Stimulated activated CD8-positive, alpha-beta memory T cell treated with anti-CD3 and anti-CD28 coated beads, Interleukin-12 subunit alpha, Interleukin-12 subunit beta, amount 100 ng/mL, for 24 hours (primary cell): ENCODE measurements around the gene MDGA2.

Experiments used
- DNase-seq: peaks from one replicate; pipeline ENCODE4 v3.0.0-alpha.2; 2020; ENCODE audit errors: extremely low read depth

MDGA2 gene

GRCh38 chr14:47149326-47149725 is 526.1 kb downstream of the MDGA2 start:
- DNase-seq: no peak

DNA sequence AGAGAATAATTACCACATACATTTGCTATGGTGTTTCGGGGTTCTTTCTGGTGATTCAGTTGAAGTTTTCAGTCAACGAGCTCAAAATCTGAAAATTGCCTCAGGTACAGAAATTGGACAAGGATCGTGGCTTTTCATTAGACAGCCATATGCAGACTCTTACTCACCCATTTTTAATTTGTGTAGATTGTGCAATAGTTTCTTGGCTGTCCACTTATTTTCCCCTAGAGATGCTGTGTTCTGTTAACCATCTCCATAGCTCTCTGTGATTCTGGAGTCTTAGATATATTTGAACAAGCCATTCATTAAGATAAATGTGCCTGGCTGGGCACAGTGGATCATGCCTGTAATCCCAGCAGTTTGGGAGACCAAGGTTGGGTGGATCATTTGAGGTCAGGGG is 526.7 kb downstream of the MDGA2 start:
- DNase-seq: no peak

GRCh38 chr14:47120645-47121044 is 554.8 kb downstream of the MDGA2 start:
- DNase-seq: no peak

DNA sequence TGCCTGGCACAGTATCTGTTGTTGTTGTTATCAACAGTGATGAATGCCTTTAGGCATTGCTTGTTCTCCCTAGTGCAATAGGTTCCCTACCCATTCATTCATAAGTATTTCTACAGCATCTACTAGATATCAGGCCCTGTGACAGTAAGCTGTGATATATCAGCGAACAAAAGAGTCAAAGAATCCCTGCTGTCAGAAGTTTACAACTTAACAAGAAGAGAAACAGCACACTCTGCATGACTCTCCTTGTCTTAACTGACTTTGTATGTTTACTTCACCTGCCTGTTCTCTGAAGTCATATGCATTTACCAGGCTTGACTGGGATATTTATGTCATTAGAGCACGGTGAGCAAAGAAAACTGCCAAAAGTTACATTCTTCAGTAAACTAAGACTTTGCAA is 571.6 kb downstream of the MDGA2 start:
- DNase-seq: no peak

DNA sequence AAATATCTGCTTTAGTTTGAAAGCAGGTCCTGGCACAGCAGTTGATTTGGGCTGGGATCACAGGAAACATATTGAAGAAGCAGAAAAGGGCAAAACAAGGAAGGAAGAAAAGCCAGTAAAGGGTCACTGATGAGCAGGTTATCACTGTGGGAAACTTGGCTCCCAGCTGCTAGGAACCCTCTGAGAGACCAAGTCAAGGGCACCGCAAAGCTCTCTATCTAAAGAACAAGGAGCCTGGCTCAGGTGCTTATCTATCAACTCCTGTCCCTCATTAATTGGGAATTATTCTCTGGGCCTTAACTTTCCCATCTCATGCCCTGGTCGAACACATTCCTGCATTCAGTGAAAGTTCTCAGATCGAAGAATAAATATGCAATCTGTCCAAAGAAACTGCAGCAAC is 572.9 kb downstream of the MDGA2 start:
- no peak for DNase-seq

DNA sequence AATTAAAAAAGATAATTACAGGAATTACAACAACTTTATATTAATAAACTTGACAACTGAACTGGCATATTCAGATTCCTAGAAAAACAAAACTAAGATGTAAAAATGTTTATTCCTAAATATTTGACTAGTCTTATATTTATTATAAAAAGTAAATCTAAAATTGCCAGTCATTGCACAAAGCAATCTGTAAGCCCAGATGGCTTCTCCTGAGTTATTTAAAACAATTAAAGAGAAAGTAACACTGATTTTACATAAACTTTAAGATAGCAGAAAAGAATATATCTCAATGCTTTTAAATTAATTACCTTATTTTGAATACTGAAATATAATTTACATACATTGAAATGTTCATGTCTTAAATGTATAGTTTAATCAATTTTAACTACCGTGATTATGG is 589.7 kb downstream of the MDGA2 start:
- no peak for DNase-seq

- DNase-seq: no peak
Measured at GRCh38 chr14:47065326-47065725, 610.1 kb downstream of the MDGA2 start.

GRCh38 chr14:47060050-47060449 is 615.4 kb downstream of the MDGA2 start:
- no peak for DNase-seq

GRCh38 chr14:47057364-47057763 is 618.0 kb downstream of the MDGA2 start:
- DNase-seq: no peak

DNA sequence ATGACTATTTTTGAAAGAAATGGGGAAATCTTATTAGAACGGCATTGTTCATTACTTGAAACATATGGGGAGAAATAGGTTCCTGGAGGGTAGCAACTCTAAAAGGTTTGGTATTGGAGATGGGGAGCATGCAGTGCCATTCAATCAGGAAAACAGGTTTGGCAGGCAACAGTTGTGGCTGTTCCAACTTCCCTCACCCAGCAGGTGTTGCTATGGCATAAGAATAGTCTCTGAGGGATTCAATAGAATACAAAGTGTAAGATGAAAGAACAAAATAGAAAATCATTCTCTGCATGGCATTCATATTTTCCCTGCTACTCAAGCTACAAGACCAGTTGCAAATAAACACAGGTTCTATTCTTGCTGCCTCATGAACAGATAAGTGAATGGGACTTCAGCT is 630.6 kb downstream of the MDGA2 start:
- DNase-seq: no peak

- no peak for DNase-seq
Measured at GRCh38 chr14:47040550-47040949, 634.9 kb downstream of the MDGA2 start.

DNA sequence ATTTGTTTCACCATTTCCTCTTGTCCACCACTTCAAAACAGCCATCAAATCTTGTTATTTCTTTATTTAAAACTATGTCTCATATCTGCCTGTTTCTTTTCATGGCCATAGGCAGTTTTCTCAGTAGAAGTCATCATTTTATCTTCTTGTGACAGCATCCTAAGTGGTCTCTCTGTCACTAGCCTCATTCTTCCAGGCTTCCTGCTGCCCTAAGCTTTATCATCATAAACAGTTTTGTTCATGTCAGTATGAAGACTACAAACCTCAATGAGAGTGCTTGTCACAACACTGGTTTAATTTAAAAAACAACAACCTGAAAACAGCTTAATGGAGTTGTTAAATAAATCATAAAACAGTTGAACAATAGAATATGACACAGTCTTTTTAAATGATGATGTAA is 636.1 kb downstream of the MDGA2 start:
- no peak for DNase-seq

- DNase-seq: no peak
Measured at GRCh38 chr14:47022721-47023120, 652.7 kb downstream of the MDGA2 start.

GRCh38 chr14:47020500-47020899 is 654.9 kb downstream of the MDGA2 start:
- no peak for DNase-seq

- no peak for DNase-seq
Measured at GRCh38 chr14:47012533-47013280, 662.7 kb downstream of the MDGA2 start.

- DNase-seq: no peak
Measured at GRCh38 chr14:47009615-47010014, 665.8 kb downstream of the MDGA2 start.

DNA sequence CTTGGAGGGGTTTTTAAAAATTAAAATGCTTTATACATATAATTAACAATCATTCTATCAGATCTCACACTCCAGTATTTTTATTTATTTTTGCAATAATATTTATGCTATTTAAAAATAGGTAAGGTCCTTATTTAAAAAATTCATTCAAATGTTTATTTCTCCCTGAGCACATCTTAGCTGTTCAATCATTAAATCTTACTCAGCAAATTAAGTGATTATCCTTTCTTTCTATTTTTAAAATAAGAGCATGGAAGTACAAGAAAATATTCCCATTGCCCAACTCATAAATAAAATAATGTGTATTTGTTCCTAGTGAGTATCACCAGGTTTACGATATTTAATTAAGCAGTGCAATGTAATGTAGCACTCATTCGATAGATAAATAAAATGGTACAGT is 666.7 kb downstream of the MDGA2 start:
- no peak for DNase-seq

- DNase-seq: no peak
Measured at GRCh38 chr14:46999661-47000060, 675.7 kb downstream of the MDGA2 start.

DNA sequence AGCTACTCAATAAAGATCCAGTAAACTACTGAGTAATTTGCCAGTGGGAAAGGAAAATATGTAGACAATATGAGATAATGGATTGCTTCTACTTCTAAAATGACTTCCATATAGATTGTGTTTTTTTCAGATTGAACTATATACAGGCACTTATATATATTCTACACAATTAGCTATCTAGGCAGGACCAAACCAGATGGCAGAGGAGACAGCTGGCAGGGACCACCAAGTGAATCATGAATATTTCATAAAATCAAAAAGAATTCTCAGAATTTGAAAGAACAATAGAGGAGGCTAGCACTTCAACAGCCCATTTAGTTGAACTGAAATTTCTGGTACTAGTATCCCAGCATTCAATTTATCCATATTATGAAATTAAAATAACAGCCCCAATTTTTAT is 685.8 kb downstream of the MDGA2 start:
- no peak for DNase-seq

DNA sequence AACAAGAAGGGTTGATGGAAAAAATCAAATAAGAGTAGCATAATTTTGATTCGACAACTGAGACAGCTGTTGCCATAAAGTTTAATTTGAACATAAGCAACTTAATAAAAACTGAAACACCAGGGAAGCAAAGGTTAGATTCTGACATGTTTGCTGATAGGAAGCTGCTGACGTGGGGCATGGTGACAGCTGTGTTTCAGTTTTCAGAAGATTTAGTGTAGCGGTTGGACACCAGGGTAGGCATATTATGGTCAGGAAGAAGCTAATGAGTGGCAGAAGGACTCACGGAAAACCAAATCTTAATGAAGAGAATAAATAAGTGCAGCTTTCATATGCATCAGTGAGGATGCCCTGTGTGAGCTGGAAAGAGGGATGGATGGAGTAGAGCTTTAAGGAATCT is 687.1 kb downstream of the MDGA2 start:
- DNase-seq: no peak

DNA sequence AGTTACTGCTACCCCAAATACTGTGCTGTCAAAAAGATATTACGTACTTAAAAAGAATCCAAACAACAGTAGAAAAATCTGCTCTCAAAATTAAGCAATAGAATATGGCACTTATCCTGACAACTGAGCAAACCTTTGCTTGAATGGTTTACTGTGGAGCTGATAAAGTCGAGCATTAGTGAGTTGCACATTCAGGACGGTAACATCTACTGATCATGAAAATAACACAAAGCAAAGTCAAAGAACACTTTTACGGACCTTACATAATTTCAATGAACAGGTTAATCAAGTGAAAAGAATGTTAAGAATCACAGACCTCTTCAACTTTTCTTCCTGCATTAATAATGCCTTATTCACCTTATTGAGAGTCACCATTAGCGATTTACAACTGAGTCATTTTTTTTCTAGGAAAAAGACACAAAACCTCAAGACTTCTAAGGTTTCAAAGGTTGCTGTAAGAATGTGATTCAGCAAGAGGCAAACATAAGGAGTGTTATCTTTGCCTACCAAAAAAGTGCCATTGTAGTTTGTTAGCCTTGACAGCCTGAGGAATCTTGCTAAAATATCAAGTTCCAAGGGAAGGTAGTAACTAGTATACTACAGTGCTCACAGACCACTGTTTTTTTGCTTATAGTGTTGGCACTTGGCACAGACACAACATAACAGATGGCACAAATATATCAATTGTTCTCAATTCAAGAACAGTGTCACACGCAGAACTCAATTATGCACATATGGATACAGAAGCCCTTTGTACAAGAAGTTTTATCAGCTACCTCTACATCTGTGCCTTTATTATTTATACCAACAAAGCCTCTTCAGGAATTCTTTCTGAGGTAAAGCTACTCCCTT is 689.6 kb downstream of the MDGA2 start:
- DNase-seq: no peak

GRCh38 chr14:46973295-46973694 is 702.1 kb downstream of the MDGA2 start:
- no peak for DNase-seq

DNA sequence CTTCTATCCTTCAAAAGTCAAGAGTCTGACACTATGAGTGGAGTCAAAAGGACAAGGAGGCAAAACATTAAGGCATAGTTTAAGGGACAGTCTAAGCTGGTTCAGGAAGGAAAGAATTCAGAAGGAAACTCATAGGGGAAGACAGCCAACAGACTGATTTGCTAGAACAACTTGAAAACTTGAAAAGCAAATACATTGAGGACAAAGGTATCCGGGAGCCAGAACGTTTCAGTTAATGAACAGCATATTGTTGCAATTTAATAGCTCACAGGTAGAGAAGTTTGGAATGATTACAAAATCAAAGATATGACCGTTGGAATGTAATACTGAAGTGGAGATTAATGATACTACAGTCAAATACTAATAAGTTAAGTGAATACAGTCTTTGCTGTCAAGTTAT is 711.0 kb downstream of the MDGA2 start:
- no peak for DNase-seq
